BLaER1 (cell line): ENCODE measurements around the gene GALNT18.

Experiments
- H3K27ac ChIP-seq: shearing (Covaris generic); formaldehyde crosslinking; 2 replicates; pipeline ENCODE4 v1.8.1; 2022
- H3K27me3 ChIP-seq: shearing (Covaris generic); formaldehyde crosslinking; 2 replicates; pipeline ENCODE4 v1.8.1; 2022
- H3K36me3 ChIP-seq: shearing (Covaris generic); formaldehyde crosslinking; 2 replicates; pipeline ENCODE4 v1.8.1; 2022
- H3K4me1 ChIP-seq: shearing (Covaris generic); formaldehyde crosslinking; 2 replicates; pipeline ENCODE4 v1.8.1; 2022
- H3K4me2 ChIP-seq: shearing (Covaris generic); formaldehyde crosslinking; 2 replicates; pipeline ENCODE4 v1.8.1; 2022
- H3K4me3 ChIP-seq: shearing (Covaris generic); formaldehyde crosslinking; 2 replicates; pipeline ENCODE4 v1.8.1; 2022
- H3K9ac ChIP-seq: shearing (Covaris generic); formaldehyde crosslinking; 2 replicates; pipeline ENCODE4 v1.8.1; 2022
- H3K9me3 ChIP-seq: shearing (Covaris generic); formaldehyde crosslinking; 2 replicates; pipeline ENCODE4 v1.8.1; 2022
- H4K20me1 ChIP-seq: shearing (Covaris generic); formaldehyde crosslinking; 2 replicates; pipeline ENCODE4 v1.8.1; 2022
- Cebpa-rat ChIP-seq: shearing (Covaris generic); IDR thresholded peaks from 2 replicates; pipeline ENCODE4 v1.8.1; 2022

Gene GALNT18

GRCh38 chr11:11505190-11505589 is 116.6 kb downstream of the GALNT18 start:
- no peak overlapping the region for H3K4me3 ChIP-seq
- no peak overlapping the region for H3K4me2 ChIP-seq
- no peaks in the 10 kb centered on the region for H4K20me1 ChIP-seq
- TF ChIP-seq Cebpa-rat: no peak
- H3K4me1 ChIP-seq: no peaks in the 10 kb centered on the region
- no peaks in the 10 kb centered on the region for H3K27me3 ChIP-seq
- no peak overlapping the region for H3K27ac ChIP-seq
- no peaks in the 10 kb centered on the region for H3K9me3 ChIP-seq
- H3K9ac ChIP-seq: no peak overlapping the region
- no peaks in the 10 kb centered on the region for H3K36me3 ChIP-seq

GRCh38 chr11:11504071-11504470 is 117.7 kb downstream of the GALNT18 start:
- Histone ChIP-seq H3K27me3 (no peaks in the 10 kb centered on the region), H3K4me2 (no peak overlapping the region), H3K9ac (no peak overlapping the region), H3K4me3 (no peak overlapping the region), H4K20me1 (no peaks in the 10 kb centered on the region), H3K27ac (no peak overlapping the region), H3K9me3 (no peaks in the 10 kb centered on the region), H3K4me1 (no peaks in the 10 kb centered on the region), H3K36me3 (no peaks in the 10 kb centered on the region)
- no peak for TF ChIP-seq Cebpa-rat

GRCh38 chr11:11502263-11502861 is 119.4 kb downstream of the GALNT18 start:
- Histone ChIP-seq H3K27me3 (no peaks in the 10 kb centered on the region), H3K9ac (no peak overlapping the region), H3K4me1 (no peaks in the 10 kb centered on the region), H3K36me3 (no peaks in the 10 kb centered on the region), H3K4me3 (no peak overlapping the region), H3K27ac (no peak overlapping the region), H3K9me3 (no peaks in the 10 kb centered on the region), H3K4me2 (no peak overlapping the region), H4K20me1 (no peaks in the 10 kb centered on the region)
- TF ChIP-seq Cebpa-rat: no peak

- Histone ChIP-seq H3K4me3 (no peak overlapping the region), H4K20me1 (no peaks in the 10 kb centered on the region), H3K4me2 (no peak overlapping the region), H3K27ac (no peak overlapping the region), H3K9ac (no peak overlapping the region), H3K27me3 (no peaks in the 10 kb centered on the region), H3K4me1 (no peaks in the 10 kb centered on the region), H3K9me3 (no peaks in the 10 kb centered on the region), H3K36me3 (no peaks in the 10 kb centered on the region)
- TF ChIP-seq Cebpa-rat: no peak
These were observed 120.1 kb downstream of the GALNT18 start for GRCh38 chr11:11501546-11502262.

GRCh38 chr11:11500744-11501487 is 120.9 kb downstream of the GALNT18 start:
- H3K36me3 ChIP-seq: no peaks in the 10 kb centered on the region
- H3K4me1 ChIP-seq: no peaks in the 10 kb centered on the region
- H3K4me3 ChIP-seq: no peak overlapping the region
- no peak overlapping the region for H3K27ac ChIP-seq
- no peaks in the 10 kb centered on the region for H4K20me1 ChIP-seq
- no peak overlapping the region for H3K9ac ChIP-seq
- H3K9me3 ChIP-seq: no peaks in the 10 kb centered on the region
- H3K27me3 ChIP-seq: no peaks in the 10 kb centered on the region
- no peak for TF ChIP-seq Cebpa-rat
- no peak overlapping the region for H3K4me2 ChIP-seq

GRCh38 chr11:11499300-11499699 is 122.5 kb downstream of the GALNT18 start:
- no peak overlapping the region for H3K27ac ChIP-seq
- no peak overlapping the region for H3K4me2 ChIP-seq
- H3K9ac ChIP-seq: no peak overlapping the region
- no peaks in the 10 kb centered on the region for H3K27me3 ChIP-seq
- TF ChIP-seq Cebpa-rat: no peak
- H3K4me1 ChIP-seq: no peaks in the 10 kb centered on the region
- no peak overlapping the region for H3K4me3 ChIP-seq
- no peaks in the 10 kb centered on the region for H3K36me3 ChIP-seq
- no peaks in the 10 kb centered on the region for H4K20me1 ChIP-seq
- H3K9me3 ChIP-seq: no peaks in the 10 kb centered on the region

GRCh38 chr11:11498195-11498594 is 123.6 kb downstream of the GALNT18 start:
- Histone ChIP-seq H3K27ac (no peak overlapping the region), H3K9ac (no peak overlapping the region), H4K20me1 (no peaks in the 10 kb centered on the region), H3K4me3 (no peak overlapping the region), H3K36me3 (no peaks in the 10 kb centered on the region), H3K4me2 (no peak overlapping the region), H3K9me3 (no peaks in the 10 kb centered on the region), H3K27me3 (no peaks in the 10 kb centered on the region), H3K4me1 (no peaks in the 10 kb centered on the region)
- TF ChIP-seq Cebpa-rat: no peak

GRCh38 chr11:11496879-11497278 is 124.9 kb downstream of the GALNT18 start:
- Histone ChIP-seq H3K27ac (no peak overlapping the region), H3K4me2 (no peak overlapping the region), H4K20me1 (no peaks in the 10 kb centered on the region), H3K36me3 (no peaks in the 10 kb centered on the region), H3K9ac (no peak overlapping the region), H3K4me1 (no peaks in the 10 kb centered on the region), H3K9me3 (no peaks in the 10 kb centered on the region), H3K27me3 (no peaks in the 10 kb centered on the region), H3K4me3 (no peak overlapping the region)
- TF ChIP-seq Cebpa-rat: no peak

- Histone ChIP-seq H3K9me3 (no peaks in the 10 kb centered on the region), H3K27ac (no peak overlapping the region), H3K27me3 (no peaks in the 10 kb centered on the region), H3K4me2 (no peak overlapping the region), H4K20me1 (no peaks in the 10 kb centered on the region), H3K4me1 (no peaks in the 10 kb centered on the region), H3K9ac (no peak overlapping the region), H3K4me3 (no peak overlapping the region), H3K36me3 (no peaks in the 10 kb centered on the region)
- no peak for TF ChIP-seq Cebpa-rat
These were observed 127.5 kb downstream of the GALNT18 start for GRCh38 chr11:11494348-11494747.

GRCh38 chr11:11493698-11494097 is 128.1 kb downstream of the GALNT18 start:
- H3K9ac ChIP-seq: no peak overlapping the region
- H4K20me1 ChIP-seq: no peaks in the 10 kb centered on the region
- H3K9me3 ChIP-seq: no peaks in the 10 kb centered on the region
- H3K36me3 ChIP-seq: no peaks in the 10 kb centered on the region
- no peak overlapping the region for H3K4me2 ChIP-seq
- no peaks in the 10 kb centered on the region for H3K27me3 ChIP-seq
- no peaks in the 10 kb centered on the region for H3K4me1 ChIP-seq
- no peak overlapping the region for H3K27ac ChIP-seq
- TF ChIP-seq Cebpa-rat: no peak
- H3K4me3 ChIP-seq: no peak overlapping the region
